K562 (cell line): ENCODE measurements around the gene CSNK1G1. TPM values are rescaled to one million over a fixed set of nuclear protein-coding genes. Genes with fewer than 3 reads are reported as not detected.

ENCODE experiments used
- ATAC-seq: fragments of 200-7000 bp; cut with Tn5 transposase; 3 replicates; pipeline ENCODE4 v1.9.1; 2020; ENCODE audit warnings: moderate library complexity
- BruUV-seq: library from RNA; stranded (reverse); fragments of 400-500 nt; replicated peaks from 2 replicates; lab custom pipeline; 2021; lab: Mats Ljungman, UMichigan
- CTCF ChIA-PET: fragments of 300-600 bp; formaldehyde crosslinking; extraction: SDS; loops from one replicate; lab custom pipeline; 2021; ENCODE audit warnings: low intra/inter-chr PET ratio; lab: Yijun Ruan, JAX
- POLR2A ChIA-PET: fragments of 300-600, 350-650 bp; sonication (Branson Sonifier 250); formaldehyde crosslinking; extraction: SDS; loops from one replicate; lab custom pipeline; 2021; ENCODE audit warnings: antibody characterized with exemption, inconsistent platforms; lab: Yijun Ruan, JAX
- DNase-seq, 4 experiments: peaks; one replicate each; pipeline versions ENCODE4 v3.0.0 to v3.0.0-alpha.2; 2011 to 2018; ENCODE audit warnings: low spot score in 3 of 4, mixed read lengths in 3 of 4; ENCODE audit errors: extremely low read depth in 1 of 4
- FAIRE-seq: peaks from 2 replicates; lab custom pipeline; 2011; peaks lifted over from hg19 to GRCh38; lab: Jason Lieb, UNC
- H2AFZ ChIP-seq: 2 replicates; pipeline ENCODE4 v1.6.0; 2011; ENCODE audit warnings: low read depth, low read length, control low read depth, inconsistent platforms
- H3K27ac ChIP-seq: fragments of 200-600 bp; 3 replicates; pipeline ENCODE4 v1.8.0; 2011; ENCODE audit warnings: low read depth, mild to moderate bottlenecking, control low read depth, inconsistent platforms, low read length, moderate library complexity, mixed read lengths; ENCODE audit errors: extremely low read depth
- H3K27me3 ChIP-seq, 2 experiments: fragments of 300-600 bp in 1 of 2; 2 replicates in 1 of 2; 3 replicates in 1 of 2; pipeline versions ENCODE4 v1.6.0 to v1.8.0; 2011; ENCODE audit warnings: inconsistent platforms in 2 of 2, low read length in 2 of 2, mild to moderate bottlenecking in 1 of 2, mixed read lengths in 1 of 2, moderate library complexity in 1 of 2; ENCODE audit not compliant: control insufficient read depth in 2 of 2, insufficient read depth in 2 of 2
- H3K36me3 ChIP-seq: fragments of 300-600 bp; 3 replicates; pipeline ENCODE4 v1.8.0; 2011; ENCODE audit warnings: mild to moderate bottlenecking, low read length, inconsistent platforms; ENCODE audit not compliant: control insufficient read depth, insufficient read depth
- H3K4me1 ChIP-seq, 2 experiments: fragments of 200-600 bp in 1 of 2; replicated peaks in 1 of 2; 2 replicates in 1 of 2; 3 replicates in 1 of 2; pipeline versions ENCODE4 v1.5.1 to v1.8.0; 2011; ENCODE audit warnings: inconsistent platforms in 2 of 2, low read length in 2 of 2, mild to moderate bottlenecking in 1 of 2, mixed read lengths in 1 of 2, moderate library complexity in 1 of 2; ENCODE audit not compliant: control insufficient read depth in 2 of 2, insufficient read depth in 2 of 2
- H3K4me2 ChIP-seq: 2 replicates; pipeline ENCODE4 v1.6.1; 2011; ENCODE audit warnings: low read length, control low read depth, inconsistent platforms, mixed read lengths; ENCODE audit not compliant: insufficient read depth
- H3K4me3 ChIP-seq: fragments of 200-600 bp; sonication (generic), shearing (Covaris generic); 2 replicates; pipeline ENCODE4 v1.5.1; 2016; ENCODE audit warnings: control low read depth, inconsistent platforms
- H3K79me2 ChIP-seq: fragments of 200-600 bp; 3 replicates; pipeline ENCODE4 v1.8.0; 2011; ENCODE audit warnings: low read length, inconsistent platforms; ENCODE audit not compliant: control insufficient read depth, insufficient read depth
- H3K9ac ChIP-seq, 2 experiments: 2 replicates each; pipeline versions ENCODE4 v1.6.0 to v1.6.1; 2011; ENCODE audit warnings: low read depth in 2 of 2, low read length in 2 of 2, control low read depth in 1 of 2, inconsistent platforms in 1 of 2, mild to moderate bottlenecking in 1 of 2, mixed read lengths in 1 of 2; ENCODE audit not compliant: insufficient read depth in 1 of 2
- H3K9me1 ChIP-seq: one replicate; pipeline ENCODE4 v1.6.0; 2011; ENCODE audit warnings: inconsistent platforms, mild to moderate bottlenecking, low read length, moderate library complexity; ENCODE audit not compliant: control insufficient read depth, insufficient read depth
- H3K9me3 ChIP-seq: replicated peaks from 2 replicates; pipeline ENCODE4 v1.5.1; 2011; ENCODE audit warnings: low read depth, low read length, inconsistent platforms; ENCODE audit not compliant: control insufficient read depth, insufficient read depth
- H4K20me1 ChIP-seq: replicated peaks from 2 replicates; pipeline ENCODE4 v1.6.1; 2011; ENCODE audit warnings: low read length, inconsistent platforms, mixed read lengths; ENCODE audit not compliant: control insufficient read depth, insufficient read depth
- ASH1L ChIP-seq: fragments of 450-650 bp; IDR thresholded peaks from 2 replicates; pipeline ENCODE4 v1.6.1; 2018; ENCODE audit warnings: borderline replicate concordance, mild to moderate bottlenecking, low read depth; ENCODE audit not compliant: partially characterized antibody
- CBX2 ChIP-seq: fragments of 200-600 bp; sonication (generic); IDR thresholded peaks from one replicate; pipeline ENCODE4 v1.6.1; 2012; ENCODE audit warnings: mild to moderate bottlenecking, low read length, inconsistent platforms; ENCODE audit not compliant: insufficient read depth, poor library complexity, severe bottlenecking
- CEBPG ChIP-seq, 3 experiments: fragments of 200-800 bp in 1 of 3; sonication (Bioruptor generic) in 1 of 3; sonication (generic) in 1 of 3; formaldehyde crosslinking in 1 of 3; IDR thresholded peaks in 2 of 3; conservative IDR thresholded peaks in 1 of 3; 2 replicates each; pipeline versions ENCODE4 v1.6.1 to v1.8.0; 2016 to 2022; ENCODE audit warnings: missing compliant biosample characterization in 2 of 3, missing genetic modification characterization in 2 of 3, mild to moderate bottlenecking in 1 of 3, missing genetic modification reagents in 1 of 3
- DDX20 ChIP-seq: fragments of 450-650 bp; IDR thresholded peaks from 2 replicates; pipeline ENCODE4 v1.6.1; 2016; ENCODE audit warnings: missing genetic modification characterization, low read depth, mild to moderate bottlenecking, missing compliant biosample characterization, moderate library complexity
- ELF2 ChIP-seq: fragments of 250-450 bp; sonication (Bioruptor Pico); IDR thresholded peaks from 2 replicates; pipeline ENCODE4 v1.5.0; 2021; ENCODE audit warnings: mild to moderate bottlenecking
- FOXK1 ChIP-seq: sonication (generic); formaldehyde crosslinking; IDR thresholded peaks from 2 replicates; pipeline ENCODE4 v1.8.0; 2022; ENCODE audit warnings: missing genetic modification reagents, mild to moderate bottlenecking, borderline replicate concordance
- KAT2B ChIP-seq: IDR thresholded peaks from one replicate; pipeline ENCODE4 v1.6.1; 2012; ENCODE audit warnings: low read depth, mild to moderate bottlenecking, control low read depth, inconsistent platforms, low read length, moderate library complexity
- MAFF ChIP-seq: IDR thresholded peaks from 2 replicates; pipeline ENCODE4 v1.6.1; 2012; ENCODE audit warnings: low read length, improper control_type of control experiment
- MTF1 ChIP-seq: fragments of 250-450 bp; sonication (Bioruptor Pico); IDR thresholded peaks from 2 replicates; pipeline ENCODE4 v1.9.0; 2021; ENCODE audit warnings: moderate library complexity, mild to moderate bottlenecking, inconsistent platforms, borderline replicate concordance
- MYNN ChIP-seq, 2 experiments: sonication (generic); formaldehyde crosslinking in 1 of 2; IDR thresholded peaks; 2 replicates each; pipeline versions ENCODE4 v1.5.0 to v1.6.1; 2016 to 2020; ENCODE audit warnings: antibody characterized with exemption in 1 of 2, missing genetic modification reagents in 1 of 2
- SMAD4 ChIP-seq: fragments of 250-450 bp; sonication (Bioruptor Pico); conservative IDR thresholded peaks from 2 replicates; pipeline ENCODE4 v1.8.0; 2021; ENCODE audit warnings: inconsistent platforms, mild to moderate bottlenecking, moderate library complexity
- SRSF1 ChIP-seq: fragments of 200-400 bp; formaldehyde crosslinking; IDR thresholded peaks from 2 replicates; pipeline ENCODE4 v1.6.1; 2017; ENCODE audit warnings: mild to moderate bottlenecking, low read depth, low read length, moderate library complexity
- ZNF444 ChIP-seq: fragments of 250-450 bp; sonication (Bioruptor Pico); IDR thresholded peaks from 2 replicates; pipeline ENCODE4 v1.4.0; 2020; ENCODE audit warnings: mild to moderate bottlenecking, moderate library complexity
- ZNF609 ChIP-seq: sonication (generic); formaldehyde crosslinking; IDR thresholded peaks from 2 replicates; pipeline ENCODE4 v1.8.1; 2023; ENCODE audit warnings: missing genetic modification reagents, mild to moderate bottlenecking, borderline replicate concordance
- ZNF717 ChIP-seq: fragments of 250-450 bp; sonication (Bioruptor Pico); IDR thresholded peaks from 2 replicates; pipeline ENCODE4 v1.5.0; 2021
- WGBS: fragments of 100-300 bp; shearing (Covaris generic); methylation state at CpG from one replicate; pipeline ENCODE4 v1.1.6; 2016; ENCODE audit warnings: low coverage, mixed read lengths; ENCODE audit not compliant: insufficient coverage; ENCODE audit errors: missing lambda C conversion rate; 5-methylcytosine and 5-hydroxymethylcytosine counted together
- in situ Hi-C: fragments of 300-500 bp; cut with MboI; formaldehyde crosslinking; loops from 4 replicates; pipeline ENCODE4 v1.15.0; 2018; ENCODE audit warnings: inconsistent platforms, mixed read lengths
- intact Hi-C: fragments of 100-400 bp; cut with micrococcal nuclease; formaldehyde crosslinking; loops from 2 replicates; pipeline ENCODE4 v1.14.2; 2022
- polyA plus RNA-seq, 8 experiments: library from polyadenylated mRNA; depleted of rRNA in 4 of 8; stranded (reverse) in 5 of 8; unstranded in 3 of 8; fragments of >200 nt; fragmentation: Nextera tagmentation in 2 of 8; fragmentation: Illumina TruSeq in 1 of 8; extraction: Ambion mirVana in 2 of 8; extraction: Trizol in 1 of 8; gene quantifications; 2 replicates each; pipeline versions ENCODE4 v1.2.1 to v1.2.3, GENCODE V29; 2011 to 2014; ENCODE audit warnings: inconsistent platforms in 1 of 8, missing spikeins in 1 of 8
- total RNA-seq, 7 experiments: library from RNA; depleted of rRNA in 6 of 7; stranded (reverse); fragments of >200 nt in 6 of 7; fragmentation: Illumina TruSeq in 2 of 7; extraction: Trizol in 2 of 7; gene quantifications; 2 replicates each; pipeline versions ENCODE4 v1.2.1 to v1.2.3, GENCODE V29; 2011 to 2021; ENCODE audit warnings: low replicate concordance in 1 of 7
- TF ChIP-seq, protein P1 (sequence below): sonication (generic); formaldehyde crosslinking; IDR thresholded peaks from 2 replicates; pipeline ENCODE4 v1.8.1; 2023; ENCODE audit warnings: mild to moderate bottlenecking, missing genetic modification reagents

CSNK1G1 gene
- total and polyA plus RNA-seq, 9 of the 15 experiments (the other 6 are each of a cell fraction or from before 2014, with no cell fraction given), result 4.5 to 18.5 (median 9.5) TPM

DNA sequence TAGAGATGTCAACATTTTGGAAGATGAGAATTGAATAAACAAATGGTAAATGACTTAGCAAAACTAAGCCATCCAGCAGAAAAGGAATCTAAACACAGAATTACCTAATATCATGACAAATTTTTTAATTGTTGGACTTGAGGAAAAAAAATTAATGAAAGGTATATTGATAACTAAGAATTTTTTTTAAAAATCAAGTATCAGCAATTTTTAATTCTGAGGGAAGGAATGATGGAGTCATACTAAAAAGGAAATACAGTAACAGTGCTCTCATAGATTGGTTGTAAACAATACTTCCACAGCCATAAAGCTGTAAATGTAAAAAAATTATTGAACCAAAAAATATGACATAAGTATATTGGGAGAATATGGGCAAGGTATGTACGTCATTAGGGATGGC, 68.0 kb downstream of the CSNK1G1 start:
- Histone ChIP-seq H3K27me3 (no peaks in the 10 kb centered on the region), H3K9me1 (no peaks in the 10 kb centered on the region), H3K4me2 (no peak overlapping the region), H3K79me2 (peaks cover 35% of the 10 kb centered on the region), H3K9ac (no peak overlapping the region), H3K4me3 (no peak overlapping the region), H3K27ac (no peak overlapping the region), H3K4me1 (peaks cover 0 to 3% of the 10 kb centered on the region in 2 experiments; a peak in 2 of 5 replicates), H3K36me3 (no peaks in the 10 kb centered on the region), H2AFZ (no peak overlapping the region), H3K9me3 (no peaks in the 10 kb centered on the region), H4K20me1 (no peaks in the 10 kb centered on the region)
- intact Hi-C loops (no loop called here), in situ Hi-C loops (no loop called here)
- BruUV-seq, result no TSS peak
- CTCF ChIA-PET, result no interaction called here
- ATAC-seq (no peak), FAIRE-seq (no peak), DNase-seq (no peak)
- WGBS, result 100% methylated on average over 1 of the region's 1 CpG
- POLR2A ChIA-PET, result no interaction called here
- TF ChIP-seq MTF1 (CRISPR knock-in tag) (no peak), SMAD4 (CRISPR knock-in tag) (no peak), MYNN (IDR thresholded peaks at IDR 0.05) (no peak), MYNN (CRISPR knock-in tag; IDR thresholded peaks at IDR 0.05) (no peak), SRSF1 (no peak), ZNF444 (CRISPR knock-in tag) (no peak), ZNF717 (CRISPR knock-in tag) (no peak), ELF2 (CRISPR knock-in tag) (no peak), MAFF (peak; percentile 40; the same call in 1 of the 2 replicates), KAT2B (no peak), CBX2 (no peak), ZNF609 (CRISPR knock-in tag) (no peak), FOXK1 (no peak), DDX20 (tag) (no peak), ASH1L (no peak), CEBPG (CRISPR knock-in tag; IDR thresholded peaks at IDR 0.05) (no peak), CEBPG (tag; conservative IDR thresholded peaks at IDR 0.05 in 1 of 2, IDR thresholded peaks at IDR 0.05 in 1 of 2) (no peak)
- TF ChIP-seq, protein P1, sequence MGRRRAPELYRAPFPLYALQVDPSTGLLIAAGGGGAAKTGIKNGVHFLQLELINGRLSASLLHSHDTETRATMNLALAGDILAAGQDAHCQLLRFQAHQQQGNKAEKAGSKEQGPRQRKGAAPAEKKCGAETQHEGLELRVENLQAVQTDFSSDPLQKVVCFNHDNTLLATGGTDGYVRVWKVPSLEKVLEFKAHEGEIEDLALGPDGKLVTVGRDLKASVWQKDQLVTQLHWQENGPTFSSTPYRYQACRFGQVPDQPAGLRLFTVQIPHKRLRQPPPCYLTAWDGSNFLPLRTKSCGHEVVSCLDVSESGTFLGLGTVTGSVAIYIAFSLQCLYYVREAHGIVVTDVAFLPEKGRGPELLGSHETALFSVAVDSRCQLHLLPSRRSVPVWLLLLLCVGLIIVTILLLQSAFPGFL (CRISPR knock-in tag), result no peak
